ENCODE results near the gene KCNK4. TPM values are rescaled to one million over a fixed set of nuclear protein-coding genes. Genes with fewer than 3 reads are reported as not detected.

The KCNK4 gene
- 0.24 and 0.44 TPM in 2 replicates for total RNA-seq

DNA sequence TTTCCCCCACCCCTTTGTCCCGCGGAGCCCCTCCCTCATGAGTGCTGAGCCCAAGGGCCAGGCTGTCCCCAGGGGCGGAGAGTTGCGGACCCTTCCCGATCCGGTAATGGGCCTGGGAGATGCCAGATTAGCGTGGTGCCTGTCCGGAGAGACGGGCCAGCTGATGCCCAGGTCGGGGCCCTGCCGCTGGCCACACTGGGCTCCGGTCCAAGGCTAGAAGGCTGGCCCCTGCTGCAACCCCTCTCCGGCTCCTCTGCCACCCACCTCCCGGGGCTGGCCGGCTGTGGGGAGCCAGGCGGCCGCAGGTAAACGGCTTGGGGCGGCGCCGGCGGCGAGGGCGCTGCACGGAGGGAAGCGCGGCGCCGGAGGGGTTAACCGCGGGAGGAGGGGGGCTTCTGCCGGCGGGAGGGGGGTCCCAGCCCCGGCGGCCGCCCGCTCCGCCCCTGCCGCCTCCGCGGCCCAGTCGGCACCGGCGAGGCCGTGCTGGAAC, at the start of gene KCNK4:
KCNK4 (plus strand) TSS at position 41 of the 490 bp plus-strand sequence. CDS start 1,717 bp downstream, outside the sequence.
- ChIA-PET CTCF (interaction anchor here (0.9 kb wide), 1 partner anchor 12 kb away, joined by 3 read pairs; no protein-coding TSS in a partner anchor), POLR2A (no interaction called here)
- no peak for ATAC-seq (ENCODE audit: low read depth)
- Mint-ChIP-seq H3K9me3 (no peaks in the 10 kb centered on the region), H3K27ac (no peak within 1 kb of the TSS), H3K36me3 (ENCODE audit: low read depth) (no peaks in the 10 kb centered on the region), H3K4me1 (peaks cover 12% of the 10 kb centered on the region), H3K4me3 (peak within 1 kb of the TSS; percentile 41), H3K27me3 (peaks cover 36% of the 10 kb centered on the region)
- intact Hi-C loops (cut with micrococcal nuclease), result no loop called here
- TF ChIP-seq, protein P1, sequence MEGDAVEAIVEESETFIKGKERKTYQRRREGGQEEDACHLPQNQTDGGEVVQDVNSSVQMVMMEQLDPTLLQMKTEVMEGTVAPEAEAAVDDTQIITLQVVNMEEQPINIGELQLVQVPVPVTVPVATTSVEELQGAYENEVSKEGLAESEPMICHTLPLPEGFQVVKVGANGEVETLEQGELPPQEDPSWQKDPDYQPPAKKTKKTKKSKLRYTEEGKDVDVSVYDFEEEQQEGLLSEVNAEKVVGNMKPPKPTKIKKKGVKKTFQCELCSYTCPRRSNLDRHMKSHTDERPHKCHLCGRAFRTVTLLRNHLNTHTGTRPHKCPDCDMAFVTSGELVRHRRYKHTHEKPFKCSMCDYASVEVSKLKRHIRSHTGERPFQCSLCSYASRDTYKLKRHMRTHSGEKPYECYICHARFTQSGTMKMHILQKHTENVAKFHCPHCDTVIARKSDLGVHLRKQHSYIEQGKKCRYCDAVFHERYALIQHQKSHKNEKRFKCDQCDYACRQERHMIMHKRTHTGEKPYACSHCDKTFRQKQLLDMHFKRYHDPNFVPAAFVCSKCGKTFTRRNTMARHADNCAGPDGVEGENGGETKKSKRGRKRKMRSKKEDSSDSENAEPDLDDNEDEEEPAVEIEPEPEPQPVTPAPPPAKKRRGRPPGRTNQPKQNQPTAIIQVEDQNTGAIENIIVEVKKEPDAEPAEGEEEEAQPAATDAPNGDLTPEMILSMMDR (IDR thresholded peaks at IDR 0.05), result no peak
- DNase-seq, result no peak

DNA sequence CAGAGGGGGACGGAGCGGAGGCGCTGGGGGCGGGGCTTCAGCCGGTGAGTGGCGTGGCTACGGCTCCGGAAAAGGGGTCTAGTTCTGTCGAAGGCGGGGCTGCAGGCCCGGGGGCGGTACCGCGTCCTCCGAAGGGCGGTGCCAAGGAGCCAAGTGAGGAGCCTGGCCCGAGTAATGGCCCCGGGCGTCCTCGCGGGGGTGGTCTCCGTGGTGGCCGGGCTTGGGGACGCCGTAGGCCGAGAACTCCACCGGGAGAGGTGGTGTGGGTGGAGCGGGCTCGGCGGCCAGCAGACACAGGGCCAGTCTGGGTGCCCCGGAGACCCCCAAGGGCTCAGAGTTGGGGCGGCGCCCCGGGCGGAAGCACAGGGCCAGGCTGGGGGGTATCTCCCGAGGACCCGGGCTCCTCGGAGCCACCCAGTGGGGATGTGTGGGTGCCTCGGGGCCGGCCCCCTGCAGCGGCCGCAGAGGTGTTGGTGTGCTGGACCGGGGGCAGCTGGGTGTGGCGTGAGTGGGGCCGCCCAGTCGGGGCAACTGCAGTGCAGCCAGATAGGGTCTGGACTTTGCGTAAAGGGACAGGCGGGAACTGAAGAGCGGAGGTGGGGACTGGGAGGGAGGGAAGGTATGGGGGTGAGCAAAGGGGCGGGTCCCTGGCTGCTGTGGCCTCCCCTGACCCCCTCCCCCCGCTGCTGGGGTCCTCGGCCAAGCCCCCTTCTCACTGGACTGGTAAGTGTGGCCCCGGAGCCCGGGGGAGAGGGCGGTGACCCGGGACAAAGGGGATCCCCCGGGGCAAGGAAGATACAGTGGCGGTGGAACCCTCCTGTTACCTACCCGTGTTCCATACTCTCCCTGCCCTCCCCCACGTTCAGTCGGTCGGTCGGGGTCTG, 49.4 kb upstream of the KCNK4 start:
- ATAC-seq (ENCODE audit: low read depth) (no peak), DNase-seq (peak; percentile 27)
- TF ChIP-seq, protein P1 (IDR thresholded peaks at IDR 0.05), result no peak
- CTCF ChIA-PET, result interaction anchor here (0.7 to 6.2 kb wide), 5 partner anchors 9 to 59 kb away, joined by 3 to 37 read pairs (median 3); partner anchors contain the start of genes FERMT3 and STIP1
- H3K36me3 Mint-ChIP-seq (ENCODE audit: low read depth), result peaks cover 54% of the 10 kb centered on the region
- H3K27me3 Mint-ChIP-seq, result no peaks in the 10 kb centered on the region
- POLR2A ChIA-PET, result interaction anchor here (0.5 to 8.7 kb wide), 26 partner anchors 8 to 1650 kb away, joined by 3 to 127 read pairs (median 7); partner anchors contain the start of genes BAD, CCDC88B, DNAJC4 and ESRRA
- peak overlapping the region; percentile 98 for H3K27ac Mint-ChIP-seq
- H3K4me1 Mint-ChIP-seq, result peaks cover 74% of the 10 kb centered on the region
- H3K4me3 Mint-ChIP-seq, result peak overlapping the region; percentile 91
- intact Hi-C loops (cut with micrococcal nuclease), result loop anchor here (1.0 to 10.0 kb wide), 9 partner anchors 10 to 533 kb away; partner anchors contain the start of genes CCDC88B, ESRRA, GPR137 and OTUB1
- H3K9me3 Mint-ChIP-seq, result no peaks in the 10 kb centered on the region

DNA sequence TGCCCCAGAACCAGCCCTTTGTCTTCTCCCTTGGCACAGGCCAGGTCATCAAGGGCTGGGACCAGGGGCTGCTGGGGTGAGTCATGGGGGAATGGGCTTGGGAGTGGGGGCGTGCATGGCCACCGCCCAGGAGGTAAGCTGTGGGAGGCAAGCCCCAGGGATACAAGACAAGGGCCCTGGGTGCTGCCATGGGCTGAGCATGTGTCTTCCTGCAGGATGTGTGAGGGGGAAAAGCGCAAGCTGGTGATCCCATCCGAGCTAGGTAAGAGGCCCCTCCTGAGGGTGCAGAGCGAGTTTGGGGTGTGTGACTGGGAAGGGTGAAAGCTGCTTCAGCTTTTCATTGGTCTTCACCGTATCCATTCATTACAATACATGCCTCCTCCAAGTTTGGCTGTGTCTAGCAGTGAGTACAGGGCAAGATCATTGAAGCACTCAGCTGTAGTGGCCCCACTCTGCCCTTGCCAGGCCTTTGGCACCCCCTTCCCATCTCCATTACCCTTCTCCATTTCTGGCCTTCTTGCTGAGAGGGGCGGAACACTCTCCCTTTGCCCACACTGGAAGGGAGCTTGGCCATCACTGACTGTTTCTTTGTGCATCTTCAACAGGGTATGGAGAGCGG, 47.8 kb upstream of the KCNK4 start:
- CTCF ChIA-PET, result interaction anchor here (0.9 to 6.2 kb wide), 4 partner anchors 37 to 112 kb away, joined by 3 to 37 read pairs (median 3); partner anchors contain the start of gene FERMT3
- POLR2A ChIA-PET, result interaction anchor here (0.6 to 8.7 kb wide), 11 partner anchors 9 to 74 kb away, joined by 3 to 127 read pairs (median 16); partner anchors contain the start of genes DNAJC4, FERMT3, NUDT22 and PRDX5
- intact Hi-C loops (cut with micrococcal nuclease), result loop anchor here (5.0 to 10.0 kb wide), 2 partner anchors 256 to 531 kb away; partner anchors contain the start of genes OTUB1 and SF1

DNA sequence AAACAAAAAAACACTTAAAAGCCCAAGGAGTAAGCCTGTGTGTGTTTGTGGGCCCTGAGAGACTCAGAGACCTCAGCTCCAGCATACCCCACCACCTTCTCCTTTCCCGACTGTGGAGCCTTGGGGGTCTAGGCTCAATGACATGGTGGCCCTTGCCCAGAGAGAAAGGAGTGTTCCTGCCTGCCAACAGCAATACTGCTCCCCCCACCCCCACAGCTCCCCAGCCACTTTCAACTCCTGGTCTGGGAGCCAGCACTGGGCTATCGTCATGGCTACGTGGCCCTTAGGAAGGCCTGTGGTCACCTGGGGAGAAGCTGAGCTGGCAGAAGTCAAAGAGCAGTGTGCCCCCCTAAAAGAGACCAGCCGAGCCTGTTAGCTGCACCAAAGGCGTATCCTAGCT, 47.0 kb upstream of the KCNK4 start:
- peaks cover 34% of the 10 kb centered on the region for H3K36me3 Mint-ChIP-seq (ENCODE audit: low read depth)
- intact Hi-C loops (cut with micrococcal nuclease), result loop anchor here (5.0 to 10.0 kb wide), 2 partner anchors 257 to 531 kb away; partner anchors contain the start of genes OTUB1 and SF1
- no peaks in the 10 kb centered on the region for H3K27me3 Mint-ChIP-seq
- CTCF ChIA-PET, result interaction anchor here (1.0 to 6.2 kb wide), 3 partner anchors 38 to 59 kb away, joined by 3 to 37 read pairs (median 3); partner anchors contain the start of gene FERMT3
- H3K4me1 Mint-ChIP-seq, result peaks cover 54% of the 10 kb centered on the region
- POLR2A ChIA-PET, result interaction anchor here (0.9 to 8.7 kb wide), 6 partner anchors 10 to 73 kb away, joined by 3 to 127 read pairs (median 32); partner anchors contain the start of genes DNAJC4, FERMT3, NUDT22 and PRDX5
- TF ChIP-seq, protein P1 (IDR thresholded peaks at IDR 0.05), result no peak
- H3K4me3 Mint-ChIP-seq, result no peak overlapping the region
- H3K9me3 Mint-ChIP-seq, result no peaks in the 10 kb centered on the region
- H3K27ac Mint-ChIP-seq, result peak overlapping the region; percentile 53
- ATAC-seq (ENCODE audit: low read depth), result no peak
- DNase-seq, result no peak

More for the DNA sequence above, 47.8 kb upstream of the KCNK4 start:
- peak overlapping the region; percentile 38 for H3K4me3 Mint-ChIP-seq
- H3K9me3 Mint-ChIP-seq, result no peaks in the 10 kb centered on the region
- no peaks in the 10 kb centered on the region for H3K27me3 Mint-ChIP-seq
- H3K4me1 Mint-ChIP-seq, result peaks cover 62% of the 10 kb centered on the region
- DNase-seq (no peak), ATAC-seq (ENCODE audit: low read depth) (no peak)
- peak overlapping the region; percentile 53 for H3K27ac Mint-ChIP-seq
- TF ChIP-seq, protein P1 (IDR thresholded peaks at IDR 0.05), result no peak
- peaks cover 40% of the 10 kb centered on the region for H3K36me3 Mint-ChIP-seq (ENCODE audit: low read depth)
